Naive thymus-derived CD4-positive, alpha-beta T cell (primary cell): ENCODE measurements around the gene TENM4. TPM values are rescaled to one million over a fixed set of nuclear protein-coding genes. Genes with fewer than 3 reads are reported as not detected.

Source experiments
- ATAC-seq: fragments of 150-1000 bp; cut with Tn5 transposase; 2 replicates; pipeline ENCODE4 v1.10.0; 2021; ENCODE audit warnings: mild to moderate bottlenecking, moderate library complexity
- CTCF ChIA-PET: fragments of 350-600 bp; sonication (Branson Sonifier 250); formaldehyde crosslinking; loops from one replicate; lab custom pipeline; 2021; ENCODE audit warnings: antibody characterized with exemption; lab: Charles Lee
- POLR2A ChIA-PET: fragments of 350-600 bp; sonication (Branson Sonifier 250); formaldehyde crosslinking; loops from one replicate; lab custom pipeline; 2021; ENCODE audit warnings: antibody characterized with exemption, inconsistent platforms; lab: Charles Lee
- DNase-seq, 9 donors: peaks; one replicate each; pipeline versions ENCODE4 v3.0.0 to v3.0.0-alpha.2; 2020 to 2022; ENCODE audit warnings: mixed read lengths in 1 of 9
- H3K27ac ChIP-seq: one replicate; pipeline ENCODE4 v1.7.0; 2013; ENCODE audit warnings: mild to moderate bottlenecking, low read depth, low read length, moderate library complexity
- H3K27me3 ChIP-seq, 2 donors: one replicate each; pipeline ENCODE4 v1.7.0; 2013; ENCODE audit warnings: low read length in 2 of 2, mild to moderate bottlenecking in 2 of 2, moderate library complexity in 2 of 2; ENCODE audit not compliant: control insufficient read depth in 2 of 2, insufficient read depth in 2 of 2
- H3K36me3 ChIP-seq, 3 experiments: 1 replicate in 2 of 3; 2 replicates in 1 of 3; pipeline ENCODE4 v1.7.0; 2013; ENCODE audit warnings: low read length in 3 of 3, mild to moderate bottlenecking in 3 of 3, moderate library complexity in 1 of 3; ENCODE audit not compliant: insufficient read depth in 3 of 3, control insufficient read depth in 2 of 3
- H3K4me1 ChIP-seq, 2 donors: one replicate each; pipeline ENCODE4 v1.7.0; 2013; ENCODE audit warnings: low read length in 2 of 2, mild to moderate bottlenecking in 2 of 2, moderate library complexity in 1 of 2; ENCODE audit not compliant: control insufficient read depth in 2 of 2, insufficient read depth in 2 of 2
- H3K4me3 ChIP-seq: 2 replicates; pipeline ENCODE4 v1.7.0; 2013; ENCODE audit warnings: mild to moderate bottlenecking, low read length
- H3K9me3 ChIP-seq, 3 experiments: 1 replicate in 2 of 3; 2 replicates in 1 of 3; pipeline ENCODE4 v1.7.0; 2013; ENCODE audit warnings: low read length in 3 of 3; ENCODE audit not compliant: control insufficient read depth in 2 of 3
- H3K27ac Mint-ChIP-seq, 9 donors: one replicate each; pipeline ENCODE4 v1.8.0; 2020 to 2022; ENCODE audit warnings: mixed read lengths in 9 of 9, mild to moderate bottlenecking in 8 of 9, moderate library complexity in 5 of 9, inconsistent platforms in 2 of 9
- H3K27me3 Mint-ChIP-seq, 5 donors: one replicate each; pipeline ENCODE4 v1.8.0; 2021 to 2022; ENCODE audit warnings: mixed read lengths in 5 of 5, mild to moderate bottlenecking in 1 of 5
- H3K36me3 Mint-ChIP-seq, 5 donors: one replicate each; pipeline ENCODE4 v1.8.0; 2020 to 2022; ENCODE audit warnings: mixed read lengths in 5 of 5, mild to moderate bottlenecking in 3 of 5, inconsistent platforms in 1 of 5
- H3K4me1 Mint-ChIP-seq, 7 donors: one replicate each; pipeline ENCODE4 v1.8.0; 2020 to 2022; ENCODE audit warnings: mixed read lengths in 7 of 7, mild to moderate bottlenecking in 3 of 7, inconsistent platforms in 1 of 7
- H3K4me3 Mint-ChIP-seq, 10 donors: one replicate each; pipeline ENCODE4 v1.8.0; 2020 to 2022; ENCODE audit warnings: mild to moderate bottlenecking in 10 of 10, mixed read lengths in 10 of 10, moderate library complexity in 6 of 10, inconsistent platforms in 2 of 10
- H3K9me3 Mint-ChIP-seq, 11 donors: one replicate each; pipeline ENCODE4 v1.8.0; 2020 to 2022; ENCODE audit warnings: mixed read lengths in 11 of 11, mild to moderate bottlenecking in 4 of 11, inconsistent platforms in 1 of 11, moderate library complexity in 1 of 11
- intact Hi-C, 2 donors: fragments of 100-400 bp; cut with micrococcal nuclease; formaldehyde crosslinking; loops; one replicate each; pipeline ENCODE4 v1.15.1; 2023
- polyA plus RNA-seq, 2 donors: library from polyadenylated mRNA; unstranded; fragments of 300-500 nt; fragmentation: Illumina TruSeq; gene quantifications; one replicate each; pipeline ENCODE4 v1.2.3, GENCODE V29; 2021
- total RNA-seq, 6 experiments: library from RNA in 5 of 6; stranded (reverse) in 5 of 6; gene quantifications; 1 replicate in 5 of 6; 2 replicates in 1 of 6; pipeline ENCODE4 v1.2.3 and lab custom pipeline; 2021 to 2026

TENM4 gene
- total and polyA plus RNA-seq, 7 experiments from 2014 or later, result 0.32 to 0.47 TPM; not detected in 5

DNA sequence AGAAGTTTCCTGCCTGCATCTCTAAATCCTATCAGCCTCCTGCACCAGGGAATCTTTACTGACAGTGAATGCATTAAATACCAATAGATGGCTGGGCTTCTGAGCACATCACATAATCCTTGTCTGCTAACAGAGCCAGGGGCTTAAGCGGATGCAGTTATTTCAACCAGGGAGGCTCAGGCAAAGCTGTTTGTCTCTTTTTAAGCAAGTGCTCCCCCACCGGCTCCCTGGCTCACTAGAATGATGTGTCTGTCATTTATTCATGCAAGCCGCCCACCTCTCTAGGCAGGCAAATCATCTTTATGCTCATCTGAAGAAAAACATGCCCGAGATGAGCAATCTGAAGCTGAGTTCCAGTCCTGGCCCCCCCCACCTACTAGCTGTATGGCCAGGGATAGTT is 182.3 kb downstream of the TENM4 start:
- Mint-ChIP-seq H3K27ac (no peak overlapping the region), H3K27me3 (peaks cover 0 to 10% (median 3%) of the 10 kb centered on the region in 5 donors), H3K4me1 (no peaks in the 10 kb centered on the region), H3K36me3 (no peaks in the 10 kb centered on the region), H3K9me3 (peaks cover 0 to 10% (median 2%) of the 10 kb centered on the region in 11 donors), H3K4me3 (no peak overlapping the region)
- no peaks in the 10 kb centered on the region for H3K9me3 ChIP-seq
- no peaks in the 10 kb centered on the region for H3K27me3 ChIP-seq
- CTCF ChIA-PET, result no interaction called here
- POLR2A ChIA-PET, result no interaction called here
- H3K4me3 ChIP-seq, result no peak overlapping the region
- no peaks in the 10 kb centered on the region for H3K36me3 ChIP-seq
- no peaks in the 10 kb centered on the region for H3K4me1 ChIP-seq
- H3K27ac ChIP-seq, result no peak overlapping the region
- DNase-seq (no peak), ATAC-seq (no peak)
- intact Hi-C loops, result no loop called here

GRCh38 chr11:79255965-79256364 is 184.9 kb downstream of the TENM4 start:
- intact Hi-C loops, result no loop called here
- H3K4me3 ChIP-seq, result no peak overlapping the region
- peaks cover 0 to 10% (median 3%) of the 10 kb centered on the region in 5 donors for H3K27me3 Mint-ChIP-seq
- ATAC-seq (no peak), DNase-seq (no peak)
- H3K9me3 ChIP-seq, result no peaks in the 10 kb centered on the region
- no peaks in the 10 kb centered on the region for H3K36me3 ChIP-seq
- no peaks in the 10 kb centered on the region for H3K4me1 ChIP-seq
- no peak overlapping the region for H3K27ac ChIP-seq
- ChIA-PET POLR2A (no interaction called here), CTCF (no interaction called here)
- H3K4me3 Mint-ChIP-seq, result no peak overlapping the region
- H3K4me1 Mint-ChIP-seq, result no peaks in the 10 kb centered on the region
- H3K27ac Mint-ChIP-seq, result no peak overlapping the region
- no peaks in the 10 kb centered on the region for H3K36me3 Mint-ChIP-seq
- peaks cover 0 to 10% (median 2%) of the 10 kb centered on the region in 11 donors for H3K9me3 Mint-ChIP-seq
- H3K27me3 ChIP-seq, result no peaks in the 10 kb centered on the region

- H3K4me3 ChIP-seq, result no peak overlapping the region
- Mint-ChIP-seq H3K36me3 (no peaks in the 10 kb centered on the region), H3K27me3 (peaks cover 0 to 5% (median 3%) of the 10 kb centered on the region in 5 donors), H3K27ac (no peak overlapping the region), H3K4me3 (no peak overlapping the region), H3K9me3 (peaks cover 0 to 5% (median 0%) of the 10 kb centered on the region in 11 donors), H3K4me1 (no peaks in the 10 kb centered on the region)
- no peaks in the 10 kb centered on the region for H3K36me3 ChIP-seq
- POLR2A ChIA-PET, result no interaction called here
- H3K27me3 ChIP-seq, result no peaks in the 10 kb centered on the region
- no peaks in the 10 kb centered on the region for H3K4me1 ChIP-seq
- DNase-seq, result no peak
- H3K9me3 ChIP-seq, result no peaks in the 10 kb centered on the region
- CTCF ChIA-PET, result no interaction called here
- intact Hi-C loops, result no loop called here
- no peak overlapping the region for H3K27ac ChIP-seq
- ATAC-seq, result no peak
Observed at GRCh38 chr11:79253280-79253679, 187.6 kb downstream of the TENM4 start.

DNA sequence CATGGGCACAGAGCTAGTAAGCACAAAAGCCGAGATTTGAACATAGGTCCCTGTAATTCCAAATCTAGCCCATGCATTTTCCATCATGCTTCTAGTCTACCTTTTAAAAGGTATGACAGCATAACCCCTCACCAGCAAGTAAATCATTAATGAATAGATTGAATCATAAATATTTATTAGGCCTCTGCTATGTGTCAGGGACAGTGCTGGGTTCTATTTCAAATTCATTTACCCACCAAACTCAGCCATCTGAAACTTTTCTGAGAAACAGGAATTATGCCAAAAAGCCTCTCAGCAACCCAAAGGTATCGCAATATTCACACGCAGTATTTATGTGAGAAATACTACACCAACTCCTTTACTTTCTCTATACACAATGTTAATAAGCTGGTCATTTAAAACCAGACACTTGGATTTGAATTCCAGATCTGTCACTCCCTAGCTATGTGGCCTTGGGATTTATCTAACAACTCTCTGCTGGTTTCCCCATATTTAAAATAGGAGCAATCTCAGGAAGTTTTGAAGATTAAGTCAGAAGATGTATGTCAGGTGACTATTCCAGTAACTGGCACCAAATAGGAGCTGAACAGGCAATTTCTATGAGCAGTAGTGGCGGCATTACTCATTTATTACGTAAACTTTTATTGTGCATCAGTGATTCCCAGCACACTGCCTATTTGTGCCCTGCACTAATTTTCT is 191.4 kb downstream of the TENM4 start:
- peaks cover 0 to 3% (median 0%) of the 10 kb centered on the region in 11 donors for H3K9me3 Mint-ChIP-seq
- intact Hi-C loops, result no loop called here
- CTCF ChIA-PET, result no interaction called here
- H3K36me3 Mint-ChIP-seq, result no peaks in the 10 kb centered on the region
- no peaks in the 10 kb centered on the region for H3K4me1 ChIP-seq
- no peak overlapping the region for H3K4me3 ChIP-seq
- H3K27me3 Mint-ChIP-seq, result peaks cover 0 to 6% (median under 1%) of the 10 kb centered on the region in 5 donors
- ATAC-seq, result no peak
- DNase-seq, result no peak
- no peak overlapping the region for H3K27ac ChIP-seq
- H3K4me1 Mint-ChIP-seq, result no peaks in the 10 kb centered on the region
- no peaks in the 10 kb centered on the region for H3K36me3 ChIP-seq
- H3K27me3 ChIP-seq, result no peaks in the 10 kb centered on the region
- POLR2A ChIA-PET, result no interaction called here
- no peaks in the 10 kb centered on the region for H3K9me3 ChIP-seq
- H3K27ac Mint-ChIP-seq, result no peak overlapping the region
- H3K4me3 Mint-ChIP-seq, result no peak overlapping the region

DNA sequence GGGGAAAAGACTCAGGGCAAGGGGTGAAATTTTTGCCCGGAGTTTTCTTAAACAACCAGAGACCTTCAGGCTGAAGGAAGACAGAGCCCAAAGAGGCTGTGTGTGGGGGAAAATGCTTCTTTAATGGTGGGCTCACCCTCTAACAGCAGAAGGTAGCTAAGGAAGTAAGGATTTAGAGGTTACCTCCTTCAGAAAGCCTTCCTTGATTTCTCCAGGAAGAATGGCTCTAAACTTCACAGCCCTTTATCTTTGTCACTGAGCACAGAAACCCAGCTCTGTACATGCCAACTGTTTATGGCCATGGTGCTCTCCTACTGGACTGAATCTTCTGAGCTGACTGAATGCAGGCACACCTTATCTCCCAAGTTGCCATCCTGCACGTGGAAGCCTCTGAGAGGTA is 196.0 kb downstream of the TENM4 start:
- H3K27me3 ChIP-seq, result no peaks in the 10 kb centered on the region
- ATAC-seq (no peak), DNase-seq (no peak)
- intact Hi-C loops, result no loop called here
- no peaks in the 10 kb centered on the region for H3K36me3 ChIP-seq
- no peak overlapping the region for H3K4me3 Mint-ChIP-seq
- no peak overlapping the region for H3K27ac Mint-ChIP-seq
- CTCF ChIA-PET, result no interaction called here
- H3K27ac ChIP-seq, result no peak overlapping the region
- no peaks in the 10 kb centered on the region for H3K4me1 ChIP-seq
- H3K4me3 ChIP-seq, result no peak overlapping the region
- POLR2A ChIA-PET, result no interaction called here
- H3K9me3 ChIP-seq, result no peaks in the 10 kb centered on the region
- peaks cover 0 to 3% (median 0%) of the 10 kb centered on the region in 11 donors for H3K9me3 Mint-ChIP-seq
- peaks cover 0 to 12% (median 0%) of the 10 kb centered on the region in 5 donors for H3K27me3 Mint-ChIP-seq
- H3K36me3 Mint-ChIP-seq, result no peaks in the 10 kb centered on the region
- H3K4me1 Mint-ChIP-seq, result no peaks in the 10 kb centered on the region

DNA sequence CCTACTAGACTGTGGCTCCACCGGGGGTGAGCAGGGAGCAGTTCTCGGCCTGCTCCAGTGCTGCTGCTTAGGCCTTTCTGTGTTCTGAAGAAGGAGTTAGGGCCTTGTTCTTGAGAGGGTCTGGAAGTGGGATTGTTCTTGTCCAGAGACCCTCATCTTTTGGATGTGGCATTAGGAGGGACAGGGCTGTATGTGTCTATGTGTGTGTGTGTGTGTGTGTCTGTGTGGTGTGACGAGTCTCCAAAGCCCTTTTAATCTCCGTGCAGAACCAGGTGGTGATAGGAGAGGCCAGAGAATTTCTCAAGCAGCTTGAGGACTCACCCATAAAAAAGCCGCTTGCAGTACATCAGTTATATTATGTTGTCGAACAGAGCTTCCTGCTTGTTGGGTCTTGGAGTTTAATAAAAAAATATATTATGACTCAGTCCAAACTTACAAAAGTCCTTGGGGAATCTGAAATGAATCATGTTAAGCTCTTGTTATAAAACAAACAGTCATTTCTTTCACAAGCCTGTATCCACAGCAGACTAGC is 196.5 kb downstream of the TENM4 start:
- POLR2A ChIA-PET, result no interaction called here
- ATAC-seq, result no peak
- peaks cover 0 to 12% (median 0%) of the 10 kb centered on the region in 5 donors for H3K27me3 Mint-ChIP-seq
- CTCF ChIA-PET, result no interaction called here
- intact Hi-C loops, result no loop called here
- H3K9me3 Mint-ChIP-seq, result peaks cover 0 to 3% (median 0%) of the 10 kb centered on the region in 11 donors
- Histone ChIP-seq H3K27ac (no peak overlapping the region), H3K4me3 (no peak overlapping the region), H3K4me1 (no peaks in the 10 kb centered on the region), H3K27me3 (no peaks in the 10 kb centered on the region), H3K36me3 (no peaks in the 10 kb centered on the region), H3K9me3 (no peaks in the 10 kb centered on the region)
- H3K4me1 Mint-ChIP-seq, result no peaks in the 10 kb centered on the region
- no peak overlapping the region for H3K27ac Mint-ChIP-seq
- H3K4me3 Mint-ChIP-seq, result no peak overlapping the region
- H3K36me3 Mint-ChIP-seq, result no peaks in the 10 kb centered on the region
- no peak for DNase-seq
